Keratinocyte (primary cell): ENCODE results near the gene ERFL. TPM values are rescaled to one million over a fixed set of nuclear protein-coding genes. Genes with fewer than 3 reads are reported as not detected.

ENCODE experiments used
- DNase-seq: peaks from one replicate; pipeline ENCODE4 v3.0.0-alpha.2; 2011; ENCODE audit warnings: low read depth, missing footprints, low spot score
- FAIRE-seq: peaks from 2 replicates; lab custom pipeline; 2011; peaks lifted over from hg19 to GRCh38; lab: Jason Lieb, UNC
- H2AFZ ChIP-seq: 2 replicates; pipeline ENCODE4 v1.6.0; 2012; ENCODE audit warnings: low read length, control low read depth, inconsistent platforms; ENCODE audit not compliant: control insufficient read depth
- H3K27ac ChIP-seq: 2 replicates; pipeline ENCODE4 v1.5.1; 2011; ENCODE audit warnings: low read length; ENCODE audit not compliant: control insufficient read depth, insufficient read depth
- H3K27me3 ChIP-seq: 3 replicates; pipeline ENCODE4 v1.6.0; 2011; ENCODE audit warnings: low read length; ENCODE audit not compliant: control insufficient read depth, insufficient read depth; ENCODE audit errors: extremely low read depth
- H3K36me3 ChIP-seq, 2 experiments: 2 replicates in 1 of 2; 3 replicates in 1 of 2; pipeline ENCODE4 v1.5.1; 2011; ENCODE audit warnings: low read length in 2 of 2, mild to moderate bottlenecking in 1 of 2; ENCODE audit not compliant: control insufficient read depth in 2 of 2, insufficient read depth in 2 of 2; ENCODE audit errors: extremely low read depth in 1 of 2
- H3K4me1 ChIP-seq: 3 replicates; pipeline ENCODE4 v1.5.1; 2011; ENCODE audit warnings: low read length; ENCODE audit not compliant: control insufficient read depth, insufficient read depth; ENCODE audit errors: extremely low read depth
- H3K4me2 ChIP-seq: 3 replicates; pipeline ENCODE4 v1.6.0; 2011; ENCODE audit warnings: low read depth, low read length; ENCODE audit not compliant: control insufficient read depth, insufficient read depth; ENCODE audit errors: extremely low read depth
- H3K4me3 ChIP-seq, 3 experiments: fragments of 200-600 bp in 1 of 3; sonication (generic) in 1 of 3; 2 replicates in 2 of 3; 3 replicates in 1 of 3; pipeline ENCODE4 v1.5.1; 2011 to 2016; ENCODE audit warnings: low read length in 3 of 3, mild to moderate bottlenecking in 3 of 3, control low read depth in 2 of 3, inconsistent platforms in 1 of 3, low read depth in 1 of 3, mixed read lengths in 1 of 3, mixed run types in 1 of 3, moderate library complexity in 1 of 3; ENCODE audit not compliant: control insufficient read depth in 2 of 3, insufficient read depth in 2 of 3; ENCODE audit errors: extremely low read depth in 1 of 3
- H3K79me2 ChIP-seq: 2 replicates; pipeline ENCODE4 v1.6.0; 2012; ENCODE audit warnings: low read length; ENCODE audit not compliant: control insufficient read depth, insufficient read depth
- H3K9ac ChIP-seq: 3 replicates; pipeline ENCODE4 v1.6.0; 2011; ENCODE audit warnings: low read length; ENCODE audit not compliant: control insufficient read depth, insufficient read depth; ENCODE audit errors: extremely low read depth
- H3K9me1 ChIP-seq: 3 replicates; pipeline ENCODE4 v1.6.0; 2011; ENCODE audit warnings: low read length; ENCODE audit not compliant: control insufficient read depth, insufficient read depth; ENCODE audit errors: extremely low read depth
- H3K9me3 ChIP-seq: 2 replicates; pipeline ENCODE4 v1.5.1; 2012; ENCODE audit warnings: low read depth, low read length; ENCODE audit not compliant: control insufficient read depth
- H4K20me1 ChIP-seq: 3 replicates; pipeline ENCODE4 v1.6.0; 2011; ENCODE audit warnings: low read length; ENCODE audit not compliant: control insufficient read depth, insufficient read depth; ENCODE audit errors: extremely low read depth
- EZH2 ChIP-seq: IDR thresholded peaks from one replicate; pipeline ENCODE4 v1.6.1; 2012; ENCODE audit warnings: inconsistent platforms, mild to moderate bottlenecking, low read length, moderate library complexity
- dilution Hi-C: fragments of 300-500 bp; cut with MboI; formaldehyde crosslinking; loops from one replicate; pipeline ENCODE4 v1.7.0; 2020; ENCODE audit warnings: low sequenced_read_pairs; ENCODE audit not compliant: extremely low pct_ligation_motif_present
- polyA plus RNA-seq, 5 experiments: library from polyadenylated mRNA; depleted of rRNA in 3 of 5; stranded (reverse) in 3 of 5; stranded (forward) in 1 of 5; unstranded in 1 of 5; fragments of >200 nt; gene quantifications; 1 replicate in 1 of 5; 2 replicates in 3 of 5; 3 replicates in 1 of 5; pipeline versions ENCODE4 v1.2.1 to v1.2.3, GENCODE V29; 2011 to 2012; ENCODE audit warnings: missing spikeins in 2 of 5, low read depth in 1 of 5, low replicate concordance in 1 of 5
- TF ChIP-seq, protein P1 (sequence below), 3 experiments: IDR thresholded peaks in 1 of 3; conservative IDR thresholded peaks in 1 of 3; optimal IDR thresholded peaks in 1 of 3; 2 replicates in 2 of 3; 3 replicates in 1 of 3; pipeline versions ENCODE3 to v1.5.1; 2011; ENCODE audit warnings: low read length in 3 of 3, mild to moderate bottlenecking in 3 of 3, moderate library complexity in 2 of 3, control low read depth in 1 of 3, inconsistent platforms in 1 of 3; ENCODE audit not compliant: insufficient read depth in 2 of 3; ENCODE audit errors: extremely low read depth in 1 of 3

The ERFL gene
- polyA plus RNA-seq, 1 donor (not counting 4 experiments of a cell fraction or from before 2014, with no cell fraction given), result not detected

DNA sequence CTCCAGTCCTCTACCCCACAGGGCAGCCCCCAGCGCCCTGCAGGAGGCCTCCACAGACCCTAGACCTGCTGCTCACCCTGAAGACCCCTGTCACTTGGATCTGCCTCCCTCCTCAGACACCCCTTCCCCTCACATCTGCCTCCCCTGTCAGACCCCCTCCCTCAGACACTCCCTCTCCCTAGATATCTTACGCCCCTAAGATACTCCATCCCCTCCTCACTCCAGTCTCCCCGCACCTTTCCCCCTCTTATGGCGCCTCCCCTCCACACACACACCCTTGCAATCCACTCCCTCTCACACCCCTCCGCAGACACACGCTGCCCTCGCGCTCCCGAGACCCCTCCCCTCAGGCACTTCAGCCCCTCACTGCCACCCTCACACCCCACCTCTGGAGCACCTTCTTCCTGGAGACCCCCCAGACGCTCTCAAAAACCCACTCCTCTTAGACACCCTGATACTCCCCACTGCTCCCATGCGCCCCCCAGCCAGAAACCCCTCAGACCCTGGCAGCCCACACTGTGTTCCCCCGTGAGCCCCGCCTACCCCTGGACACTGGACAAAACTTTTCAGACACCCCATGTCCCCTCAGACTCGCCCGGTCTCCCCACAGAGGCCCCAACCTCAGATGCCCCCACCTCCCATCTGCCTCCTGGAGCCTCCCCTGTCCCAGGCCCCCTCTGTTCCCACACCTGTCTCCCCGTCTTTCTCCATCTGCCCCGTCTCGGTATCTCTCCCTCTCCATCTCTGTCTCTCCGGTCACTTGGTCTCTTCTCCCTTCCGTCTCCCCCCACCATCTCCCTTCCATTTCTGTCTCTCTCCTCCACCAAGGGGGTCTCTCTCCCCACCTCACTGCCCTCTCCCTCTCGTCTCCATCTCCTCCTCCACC lies 14.5 kb downstream of the ERFL start:
- Histone ChIP-seq H3K36me3 (no peaks in the 10 kb centered on the region), H3K27me3 (peaks cover 83% of the 10 kb centered on the region), H3K79me2 (no peaks in the 10 kb centered on the region), H2AFZ (no peak overlapping the region), H3K9me1 (no peaks in the 10 kb centered on the region), H3K9ac (no peak overlapping the region), H3K27ac (no peak overlapping the region), H3K4me2 (no peak overlapping the region), H3K9me3 (no peaks in the 10 kb centered on the region), H3K4me3 (no peak overlapping the region), H4K20me1 (peaks cover 13% of the 10 kb centered on the region), H3K4me1 (no peaks in the 10 kb centered on the region)
- TF ChIP-seq, protein P1, sequence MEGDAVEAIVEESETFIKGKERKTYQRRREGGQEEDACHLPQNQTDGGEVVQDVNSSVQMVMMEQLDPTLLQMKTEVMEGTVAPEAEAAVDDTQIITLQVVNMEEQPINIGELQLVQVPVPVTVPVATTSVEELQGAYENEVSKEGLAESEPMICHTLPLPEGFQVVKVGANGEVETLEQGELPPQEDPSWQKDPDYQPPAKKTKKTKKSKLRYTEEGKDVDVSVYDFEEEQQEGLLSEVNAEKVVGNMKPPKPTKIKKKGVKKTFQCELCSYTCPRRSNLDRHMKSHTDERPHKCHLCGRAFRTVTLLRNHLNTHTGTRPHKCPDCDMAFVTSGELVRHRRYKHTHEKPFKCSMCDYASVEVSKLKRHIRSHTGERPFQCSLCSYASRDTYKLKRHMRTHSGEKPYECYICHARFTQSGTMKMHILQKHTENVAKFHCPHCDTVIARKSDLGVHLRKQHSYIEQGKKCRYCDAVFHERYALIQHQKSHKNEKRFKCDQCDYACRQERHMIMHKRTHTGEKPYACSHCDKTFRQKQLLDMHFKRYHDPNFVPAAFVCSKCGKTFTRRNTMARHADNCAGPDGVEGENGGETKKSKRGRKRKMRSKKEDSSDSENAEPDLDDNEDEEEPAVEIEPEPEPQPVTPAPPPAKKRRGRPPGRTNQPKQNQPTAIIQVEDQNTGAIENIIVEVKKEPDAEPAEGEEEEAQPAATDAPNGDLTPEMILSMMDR (optimal IDR thresholded peaks at IDR 0.05 in 1 of 3, IDR thresholded peaks at IDR 0.05 in 1 of 3, conservative IDR thresholded peaks at IDR 0.05 in 1 of 3; ENCODE audit: extremely low read depth in 1 of 3, insufficient read depth in 2 of 3, low read length in 3 of 3), result no peak
- TF ChIP-seq EZH2, result peak; percentile 92
- no peak for FAIRE-seq
- dilution Hi-C loops, result no loop called here
- no peak for DNase-seq

DNA sequence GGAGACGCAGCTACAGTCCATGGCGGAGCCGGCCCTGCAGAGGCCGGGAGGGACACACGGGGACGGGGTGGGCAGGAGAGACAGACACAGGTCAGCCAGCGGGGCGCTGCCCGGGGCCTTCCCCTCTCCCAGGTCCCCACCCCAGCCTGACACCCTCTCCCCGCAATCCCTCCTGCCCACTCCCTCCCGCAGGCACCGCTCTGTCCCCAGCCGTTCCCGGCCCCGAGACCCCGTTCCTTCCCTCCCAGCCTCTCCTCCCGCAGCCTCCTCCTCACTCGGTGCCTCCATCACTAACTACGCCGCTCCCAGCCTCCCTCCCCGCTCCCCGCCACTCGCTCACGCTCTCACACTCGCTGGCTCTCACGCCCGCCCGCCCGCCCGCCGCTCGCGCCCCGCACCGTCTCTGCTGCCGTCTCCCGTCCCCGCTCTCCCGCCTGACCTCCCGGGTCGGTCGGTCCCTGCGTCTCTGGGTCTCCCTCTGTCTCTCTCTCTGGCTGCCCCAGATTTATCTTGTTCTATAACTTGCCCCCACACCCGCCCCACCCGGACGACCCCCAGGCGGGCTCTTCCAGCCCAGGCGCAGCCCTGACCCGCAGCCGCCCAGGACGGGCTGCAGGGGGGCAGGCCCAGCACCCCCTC lies 15.2 kb downstream of the ERFL start:
- TF ChIP-seq, protein P1 (optimal IDR thresholded peaks at IDR 0.05 in 1 of 3, IDR thresholded peaks at IDR 0.05 in 1 of 3, conservative IDR thresholded peaks at IDR 0.05 in 1 of 3; ENCODE audit: extremely low read depth in 1 of 3, insufficient read depth in 2 of 3, low read length in 3 of 3), result no peak
- TF ChIP-seq EZH2, result no peak
- H3K27me3 ChIP-seq, result peaks cover 77% of the 10 kb centered on the region
- H3K27ac ChIP-seq, result no peak overlapping the region
- H3K9ac ChIP-seq, result no peak overlapping the region
- dilution Hi-C loops, result no loop called here
- no peaks in the 10 kb centered on the region for H3K9me1 ChIP-seq
- peaks cover 13% of the 10 kb centered on the region for H4K20me1 ChIP-seq
- DNase-seq, result no peak
- H3K4me1 ChIP-seq, result no peaks in the 10 kb centered on the region
- no peaks in the 10 kb centered on the region for H3K36me3 ChIP-seq
- no peak for FAIRE-seq
- no peaks in the 10 kb centered on the region for H3K79me2 ChIP-seq
- no peak overlapping the region for H2AFZ ChIP-seq
- no peak overlapping the region for H3K4me2 ChIP-seq
- no peak overlapping the region for H3K4me3 ChIP-seq
- no peaks in the 10 kb centered on the region for H3K9me3 ChIP-seq
